ENCODE data around the gene ADH1B. TPM values are rescaled to one million over a fixed set of nuclear protein-coding genes. Genes with fewer than 3 reads are reported as not detected.

Gene ADH1B
- total RNA-seq (2014; rRNA removed; shearing (Covaris generic)), result not detected in 2 replicates

DNA sequence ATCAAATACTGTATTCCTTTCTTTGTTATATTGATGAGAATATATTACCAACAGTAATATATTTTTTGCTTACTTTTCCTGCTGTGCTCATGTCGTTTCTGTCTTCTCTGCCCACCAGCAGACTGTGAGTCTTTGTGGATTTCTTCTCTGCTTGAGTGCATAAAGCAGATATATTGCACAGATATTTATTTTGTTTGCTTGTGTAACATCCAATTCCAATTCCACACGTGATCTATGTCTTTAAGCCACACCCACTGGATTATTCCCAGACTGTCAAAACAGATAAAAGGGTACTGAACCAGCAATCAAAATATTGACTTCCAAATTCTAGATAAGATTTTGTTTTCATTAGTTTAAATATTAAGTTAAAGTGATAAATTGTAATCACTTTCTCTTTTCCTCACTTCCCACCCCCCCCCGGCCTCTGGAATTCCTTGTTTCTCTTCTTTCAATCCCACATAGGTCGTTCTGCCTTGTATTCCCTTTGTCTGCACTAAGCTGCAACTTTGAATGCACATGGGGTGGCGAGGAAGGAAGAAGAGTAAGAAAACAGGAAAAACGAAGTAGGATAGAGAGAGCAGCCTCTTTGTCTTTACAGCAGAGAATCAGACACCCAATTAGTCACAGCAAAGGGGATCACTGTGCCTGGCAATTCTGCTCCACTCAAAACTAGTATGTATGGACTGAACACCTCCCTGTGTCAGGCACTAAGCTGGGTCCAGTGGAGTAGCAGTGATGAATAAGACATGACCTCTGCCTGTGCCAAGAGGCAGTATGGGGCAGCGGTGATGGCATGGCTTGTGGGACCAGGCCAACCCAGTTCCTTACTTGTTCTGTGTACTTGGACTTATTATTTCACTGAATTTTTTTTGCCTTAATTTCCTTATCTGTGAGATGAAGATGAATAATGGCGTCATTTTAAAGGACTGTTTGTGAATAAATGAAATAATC, at the start of gene ADH1B:
ADH1B (minus strand) TSS at position 161 of the 951 bp plus-strand sequence; CDS start at position 91, 70 bp downstream.

DNA sequence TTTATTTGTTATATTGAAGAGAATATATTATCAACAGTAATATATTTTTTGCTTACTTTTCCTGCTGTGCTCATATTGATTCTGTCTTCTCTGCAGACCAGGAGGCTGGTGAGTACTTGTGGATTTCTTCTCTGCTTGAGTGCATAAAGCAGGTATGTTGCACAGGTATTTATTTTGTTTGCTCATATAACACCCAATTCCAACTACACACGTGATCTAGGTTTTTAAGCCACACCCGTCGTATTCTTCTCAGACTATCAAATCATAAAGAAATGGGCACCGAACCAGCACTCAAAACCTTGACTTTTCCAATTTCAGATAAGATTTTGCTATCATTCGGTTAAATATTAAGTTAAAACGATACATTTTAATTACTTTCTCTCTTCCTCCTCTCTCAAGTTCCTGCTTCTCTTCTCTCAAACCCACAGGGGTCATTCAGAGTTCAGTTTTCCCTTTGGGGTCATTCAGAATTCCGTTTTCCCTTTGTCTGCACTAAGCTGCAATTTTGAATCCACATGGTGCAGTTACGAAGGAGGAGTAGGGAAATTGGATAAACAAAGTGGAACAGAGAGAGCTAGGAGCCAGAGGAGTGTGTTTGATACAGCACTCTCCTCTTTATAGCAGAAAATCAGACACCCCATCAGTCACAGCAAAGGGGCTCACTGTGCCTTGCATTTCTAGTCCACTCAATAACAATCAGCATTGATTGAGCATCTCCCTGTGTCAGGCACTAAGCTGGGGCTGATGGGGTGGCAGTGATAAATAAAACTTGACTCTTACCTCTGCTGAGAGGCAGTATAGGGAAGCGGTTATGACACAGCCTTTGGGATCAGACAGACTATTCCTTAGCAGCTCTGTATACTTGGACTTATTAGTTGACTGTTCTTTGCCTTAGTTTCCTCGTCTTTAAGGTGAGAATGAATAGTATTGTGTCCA, 31.7 kb upstream of the ADH1B start, which contains the start of gene ADH1C:
ADH1C (minus strand) TSS at position 145 of the 936 bp plus-strand sequence; CDS start at position 74, 71 bp downstream.

DNA sequence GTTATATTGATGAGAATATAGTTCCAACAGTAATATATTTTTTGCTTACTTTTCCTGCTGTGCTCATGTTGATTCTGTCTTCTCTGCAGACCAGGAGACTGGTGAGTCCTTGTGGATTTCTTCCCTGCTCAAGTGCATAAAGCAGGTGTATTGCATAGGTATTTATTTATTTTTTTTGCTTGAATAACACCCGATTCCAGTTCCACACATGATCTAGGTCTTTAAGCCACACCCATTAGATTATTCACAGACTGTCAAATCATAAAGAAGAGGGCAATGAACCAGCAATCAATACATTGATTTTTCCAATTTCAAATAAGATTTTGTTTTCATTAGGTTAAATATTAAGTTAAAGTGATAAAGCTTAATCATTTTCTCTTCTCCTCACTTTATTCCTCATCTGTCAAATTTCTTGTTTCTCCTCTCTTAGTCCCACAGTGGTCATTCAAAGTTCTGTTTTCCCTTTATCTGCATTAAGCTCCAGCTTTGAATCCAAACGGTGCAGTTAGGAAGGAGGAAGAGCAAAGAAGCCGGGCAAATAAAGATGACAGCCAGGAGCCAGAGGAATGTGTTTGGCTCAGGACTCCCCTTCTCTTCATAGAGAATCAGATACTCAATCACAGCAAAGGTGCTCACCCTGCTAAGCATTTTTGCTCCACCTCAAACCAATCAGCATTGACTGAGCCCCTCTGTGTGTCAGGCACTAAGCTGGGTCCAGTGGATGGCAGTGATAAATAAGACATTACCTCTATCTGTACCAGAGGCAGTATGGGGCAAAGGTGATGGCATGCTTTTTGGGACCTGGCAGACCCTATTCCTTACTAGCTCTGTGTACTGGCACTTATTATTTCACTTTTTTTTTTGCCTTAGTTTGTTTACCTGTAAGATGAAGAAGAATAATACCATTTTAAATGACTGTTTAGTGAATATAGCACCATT, 30.1 kb downstream of the ADH1B start, which contains the start of gene ADH1A:
ADH1A (minus strand) TSS at position 138 of the 939 bp plus-strand sequence; CDS start at position 67, 71 bp downstream.

Other genes with a start within 250 kb of the ADH1B start
- gene ADH5, start 232.6 kb downstream of the ADH1B start, total RNA-seq (2014; rRNA removed; shearing (Covaris generic)), result 96.2 and 101 TPM in 2 replicates
- not detected in 2 replicates for gene ADH4, start 177.1 kb downstream of the ADH1B start, total RNA-seq (2014; rRNA removed; shearing (Covaris generic))
- gene ADH6, start 102.2 kb downstream of the ADH1B start, total RNA-seq (2014; rRNA removed; shearing (Covaris generic)), result not detected in 2 replicates
- not detected in 2 replicates for gene ADH1A, start 30.4 kb downstream of the ADH1B start, total RNA-seq (2014; rRNA removed; shearing (Covaris generic))
- gene ADH1C, start 31.3 kb upstream of the ADH1B start, total RNA-seq (2014; rRNA removed; shearing (Covaris generic)), result not detected in 2 replicates
- gene ADH7, start 113.9 kb upstream of the ADH1B start, total RNA-seq (2014; rRNA removed; shearing (Covaris generic)), result not detected in 2 replicates
- not detected in 2 replicates for gene C4orf17, start 189.6 kb upstream of the ADH1B start, total RNA-seq (2014; rRNA removed; shearing (Covaris generic))
- gene TRMT10A, start 242.6 kb upstream of the ADH1B start, total RNA-seq (2014; rRNA removed; shearing (Covaris generic)), result 3.8 and 5.3 TPM in 2 replicates